Endothelial cell of umbilical vein (primary cell): Measurements from ENCODE around the gene FAM50B. TPM values are rescaled to one million over a fixed set of nuclear protein-coding genes. Genes with fewer than 3 reads are reported as not detected.

Source experiments
- BruUV-seq: library from RNA; stranded (reverse); fragments of 400-500 nt; replicated peaks from 2 replicates; lab custom pipeline; 2021; lab: Mats Ljungman, UMichigan
- CTCF ChIA-PET: fragments of 300-600, 350-600 bp; sonication (Branson Sonifier 250); formaldehyde crosslinking; loops from one replicate; lab custom pipeline; 2021; ENCODE audit warnings: antibody characterized with exemption, inconsistent platforms; lab: Charles Lee
- POLR2A ChIA-PET: fragments of 300-600, 350-600 bp; sonication (Branson Sonifier 250); formaldehyde crosslinking; loops from one replicate; lab custom pipeline; 2021; ENCODE audit warnings: antibody characterized with exemption, inconsistent platforms; lab: Charles Lee
- DNase-seq: peaks from one replicate; pipeline ENCODE4 v3.0.0-alpha.2; 2011; ENCODE audit warnings: low read depth, low spot score
- FAIRE-seq: peaks from 2 replicates; lab custom pipeline; 2011; peaks lifted over from hg19 to GRCh38; lab: Jason Lieb, UNC
- H2AFZ ChIP-seq: 2 replicates; pipeline ENCODE4 v1.6.0; 2012; ENCODE audit warnings: low read depth, low read length, control low read depth, inconsistent platforms
- H3K27ac ChIP-seq: 2 replicates; pipeline ENCODE4 v1.5.1; 2011; ENCODE audit warnings: low read depth, mild to moderate bottlenecking, control low read depth, low read length, moderate library complexity; ENCODE audit not compliant: insufficient read depth
- H3K27me3 ChIP-seq, 2 experiments: 2 replicates each; pipeline versions ENCODE4 v1.6.0 to v1.6.1; 2011; ENCODE audit warnings: low read length in 2 of 2, mixed read lengths in 1 of 2; ENCODE audit not compliant: control insufficient read depth in 2 of 2, insufficient read depth in 2 of 2
- H3K36me3 ChIP-seq, 2 experiments: 2 replicates in 1 of 2; 3 replicates in 1 of 2; pipeline ENCODE4 v1.5.1; 2011; ENCODE audit warnings: low read length in 2 of 2, mild to moderate bottlenecking in 1 of 2, moderate library complexity in 1 of 2; ENCODE audit not compliant: control insufficient read depth in 2 of 2, insufficient read depth in 2 of 2; ENCODE audit errors: extremely low read depth in 1 of 2
- H3K4me1 ChIP-seq: 3 replicates; pipeline ENCODE4 v1.5.1; 2011; ENCODE audit warnings: mild to moderate bottlenecking, low read length; ENCODE audit not compliant: control insufficient read depth, insufficient read depth; ENCODE audit errors: extremely low read depth
- H3K4me2 ChIP-seq: 2 replicates; pipeline ENCODE4 v1.6.1; 2011; ENCODE audit warnings: low read length, control low read depth, mixed read lengths; ENCODE audit not compliant: insufficient read depth
- H3K4me3 ChIP-seq, 3 experiments: fragments of 200-600 bp in 1 of 3; sonication (generic), shearing (Covaris generic) in 1 of 3; replicated peaks in 1 of 3; 2 replicates each; pipeline ENCODE4 v1.5.1; 2011 to 2016; ENCODE audit warnings: control low read depth in 3 of 3, low read length in 3 of 3, mild to moderate bottlenecking in 2 of 3, inconsistent platforms in 1 of 3, low read depth in 1 of 3, moderate library complexity in 1 of 3; ENCODE audit not compliant: insufficient read depth in 1 of 3
- H3K79me2 ChIP-seq: 2 replicates; pipeline ENCODE4 v1.6.0; 2012; ENCODE audit warnings: low read length, inconsistent platforms; ENCODE audit not compliant: control insufficient read depth, insufficient read depth
- H3K9ac ChIP-seq: replicated peaks from 2 replicates; pipeline ENCODE3; 2011; ENCODE audit warnings: low read length, control low read depth; ENCODE audit not compliant: insufficient read depth; ENCODE audit errors: extremely low read depth
- H3K9me1 ChIP-seq: replicated peaks from 3 replicates; pipeline ENCODE4 v1.6.0; 2011; ENCODE audit warnings: mild to moderate bottlenecking, low read length; ENCODE audit not compliant: control insufficient read depth, insufficient read depth; ENCODE audit errors: extremely low read depth
- H3K9me3 ChIP-seq: replicated peaks from 2 replicates; pipeline ENCODE4 v1.5.1; 2012; ENCODE audit warnings: low read length, inconsistent platforms; ENCODE audit not compliant: control insufficient read depth, insufficient read depth
- H4K20me1 ChIP-seq: replicated peaks from 2 replicates; pipeline ENCODE3; 2011; ENCODE audit warnings: mild to moderate bottlenecking, low read length; ENCODE audit not compliant: control insufficient read depth, insufficient read depth; ENCODE audit errors: extremely low read depth
- CTCF ChIP-seq, 2 donors: IDR thresholded peaks; 1 replicate in 1 of 2; 2 replicates in 1 of 2; pipeline ENCODE4 v1.5.1; 2011; ENCODE audit warnings: low read length in 2 of 2, mild to moderate bottlenecking in 2 of 2, moderate library complexity in 2 of 2, control low read depth in 1 of 2, inconsistent platforms in 1 of 2, low read depth in 1 of 2; ENCODE audit not compliant: insufficient read depth in 1 of 2; ENCODE audit errors: extremely low read depth in 1 of 2
- EZH2 ChIP-seq: IDR thresholded peaks from 2 replicates; pipeline ENCODE4 v1.6.1; 2012; ENCODE audit warnings: borderline replicate concordance, low read depth, mild to moderate bottlenecking, moderate library complexity, low read length, inconsistent platforms; ENCODE audit not compliant: severe bottlenecking
- FOS ChIP-seq: IDR thresholded peaks from 2 replicates; pipeline ENCODE4 v1.6.1; 2011; ENCODE audit warnings: mild to moderate bottlenecking, low read length, moderate library complexity, borderline replicate concordance; ENCODE audit not compliant: insufficient read depth
- GATA2 ChIP-seq: IDR thresholded peaks from 2 replicates; pipeline ENCODE4 v1.7.0; 2011; ENCODE audit warnings: low read depth, mild to moderate bottlenecking, moderate library complexity, mixed read lengths, low read length; ENCODE audit not compliant: insufficient read length, insufficient read depth
- JUN ChIP-seq: IDR thresholded peaks from 2 replicates; pipeline ENCODE4 v1.6.1; 2011; ENCODE audit warnings: borderline replicate concordance, low read depth; ENCODE audit not compliant: insufficient read length, insufficient read depth
- MAX ChIP-seq: IDR thresholded peaks from 2 replicates; pipeline ENCODE4 v1.6.1; 2011; ENCODE audit not compliant: insufficient read depth, insufficient read length
- MYC ChIP-seq: IDR thresholded peaks from one replicate; pipeline ENCODE4 v1.6.1; 2011; ENCODE audit warnings: mild to moderate bottlenecking, low read depth, low read length
- POLR2A ChIP-seq: IDR thresholded peaks from 2 replicates; pipeline ENCODE4 v1.6.1; 2012; ENCODE audit warnings: low read depth, mild to moderate bottlenecking, control low read depth, low read length
- POLR2AphosphoS5 ChIP-seq: IDR thresholded peaks from 2 replicates; pipeline ENCODE4 v1.6.1; 2012; ENCODE audit warnings: low read depth, mild to moderate bottlenecking, control low read depth, low read length, moderate library complexity; ENCODE audit not compliant: insufficient read depth
- dilution Hi-C: fragments of 300-500 bp; cut with MboI; formaldehyde crosslinking; loops from one replicate; pipeline ENCODE4 v1.15.0; 2019; ENCODE audit warnings: low sequenced_read_pairs; ENCODE audit not compliant: extremely low pct_ligation_motif_present
- intact Hi-C: fragments of 100-400 bp; cut with micrococcal nuclease; formaldehyde crosslinking; loops from one replicate; pipeline ENCODE4 v1.10.0; 2022
- polyA plus RNA-seq, 4 experiments: library from polyadenylated mRNA; depleted of rRNA in 3 of 4; stranded (reverse) in 3 of 4; unstranded in 1 of 4; fragments of >200 nt; gene quantifications; 2 replicates each; pipeline versions ENCODE4 v1.2.1 to v1.2.3, GENCODE V29; 2011 to 2012; ENCODE audit warnings: missing spikeins in 1 of 4
- total RNA-seq: library from RNA; stranded (reverse); gene quantifications from 2 replicates; pipeline ENCODE4 v1.2.3, GENCODE V29; 2021

FAM50B gene
- total and polyA plus RNA-seq, 2 donors (not counting 3 experiments of a cell fraction or from before 2014, with no cell fraction given), result 10.0 to 14.1 TPM

- no peak overlapping the region for H2AFZ ChIP-seq
- H3K9ac ChIP-seq, result no peak overlapping the region
- BruUV-seq, result no TSS peak
- H3K4me3 ChIP-seq, result no peak overlapping the region
- dilution Hi-C loops, result no loop called here
- H4K20me1 ChIP-seq, result no peaks in the 10 kb centered on the region
- intact Hi-C loops, result no loop called here
- FAIRE-seq (no peak), DNase-seq (no peak)
- CTCF ChIA-PET, result interaction anchor here (1.1 to 3.9 kb wide), 4 partner anchors 40 to 98 kb away, joined by 3 to 18 read pairs (median 5); no protein-coding TSS in a partner anchor
- H3K4me1 ChIP-seq, result no peaks in the 10 kb centered on the region
- H3K9me1 ChIP-seq, result no peaks in the 10 kb centered on the region
- H3K4me2 ChIP-seq, result no peak overlapping the region
- no peak overlapping the region for H3K27ac ChIP-seq
- H3K9me3 ChIP-seq, result no peaks in the 10 kb centered on the region
- H3K36me3 ChIP-seq, result no peaks in the 10 kb centered on the region
- no peaks in the 10 kb centered on the region for H3K79me2 ChIP-seq
- no peak for TF ChIP-seq EZH2
- no peak for TF ChIP-seq FOS
- no peak for TF ChIP-seq CTCF (IDR thresholded peaks at IDR 0.05; ENCODE audit: extremely low read depth in 1 of 2, insufficient read depth in 1 of 2, low read depth in 1 of 2, low read length in 2 of 2)
- no peak for TF ChIP-seq POLR2AphosphoS5
- TF ChIP-seq MAX, result no peak
- TF ChIP-seq GATA2, result no peak
- TF ChIP-seq POLR2A, result no peak
- TF ChIP-seq MYC, result no peak
- no peak for TF ChIP-seq JUN
- no peaks in the 10 kb centered on the region for H3K27me3 ChIP-seq
- POLR2A ChIA-PET, result no interaction called here
Measured at GRCh38 chr6:3892603-3893002, 43.4 kb downstream of the FAM50B start.
